Lung (tissue), 12 donors: ENCODE measurements around the gene BICRAL. TPM values are rescaled to one million over a fixed set of nuclear protein-coding genes. Genes with fewer than 3 reads are reported as not detected.
"Not testable (repeated sequence)": the region's sequence is repeated elsewhere in the genome, so short reads cannot be mapped to it uniquely, and the experiment has no call there.

Experiments
- ATAC-seq: fragments of 200-7000 bp; cut with Tn5 transposase; one replicate; pipeline ENCODE4 v1.9.1; 2020; ENCODE audit warnings: moderate number of reproducible peaks; ENCODE audit not compliant: insufficient read depth, low FRiP score
- DNase-seq, 3 donors: peaks; one replicate each; pipeline ENCODE4 v3.0.0-alpha.2; 2013 to 2017
- H3K27ac ChIP-seq, 2 donors: one replicate each; pipeline ENCODE4 v1.5.1; 2013; ENCODE audit warnings: mild to moderate bottlenecking in 2 of 2, moderate library complexity in 2 of 2, control low read depth in 1 of 2, inconsistent platforms in 1 of 2, low read depth in 1 of 2, low read length in 1 of 2
- H3K27me3 ChIP-seq, 3 donors: one replicate each; pipeline ENCODE4 v1.5.1; 2013; ENCODE audit warnings: low read length in 2 of 3; ENCODE audit not compliant: control insufficient read depth in 3 of 3, insufficient read depth in 3 of 3
- H3K36me3 ChIP-seq, 4 donors: one replicate each; pipeline ENCODE4 v1.5.1; 2013; ENCODE audit warnings: low read length in 4 of 4, mild to moderate bottlenecking in 1 of 4, moderate library complexity in 1 of 4; ENCODE audit not compliant: control insufficient read depth in 4 of 4, insufficient read depth in 4 of 4
- H3K4me1 ChIP-seq, 5 donors: one replicate each; pipeline ENCODE4 v1.5.1; 2013; ENCODE audit warnings: low read length in 5 of 5, mild to moderate bottlenecking in 2 of 5, moderate library complexity in 1 of 5; ENCODE audit not compliant: control insufficient read depth in 5 of 5, insufficient read depth in 5 of 5
- H3K4me3 ChIP-seq: one replicate; pipeline ENCODE4 v1.5.1; 2013; ENCODE audit warnings: mild to moderate bottlenecking, control low read depth, moderate library complexity
- H3K9ac ChIP-seq, 2 donors: one replicate each; pipeline ENCODE4 v1.5.1; 2013; ENCODE audit warnings: low read length in 2 of 2, control low read depth in 1 of 2; ENCODE audit not compliant: insufficient read depth in 1 of 2
- H3K9me3 ChIP-seq, 4 donors: one replicate each; pipeline ENCODE4 v1.5.1; 2013; ENCODE audit warnings: low read length in 3 of 4, mild to moderate bottlenecking in 1 of 4, moderate library complexity in 1 of 4; ENCODE audit not compliant: control insufficient read depth in 4 of 4, insufficient read depth in 3 of 4
- CTCF ChIP-seq: IDR thresholded peaks from 2 replicates; pipeline ENCODE4 v1.5.1; 2012; ENCODE audit warnings: mild to moderate bottlenecking; ENCODE audit errors: control extremely low read depth, extremely low read depth
- WGBS, 2 donors: extraction: QIAGEN DNeasy Blood & Tissue Kit; methylation state at CpG; one replicate each; pipeline ENCODE4 v1.1.7; 2013; 5-methylcytosine and 5-hydroxymethylcytosine counted together
- polyA plus RNA-seq, 2 donors: library from polyadenylated mRNA; stranded (reverse); fragments of 200-250 nt; gene quantifications; one replicate each; pipeline ENCODE4 v1.2.1, GENCODE V29; 2013
- total RNA-seq, 2 donors: library from RNA; depleted of rRNA in 1 of 2; stranded (reverse); fragments of >200 nt in 1 of 2; gene quantifications; one replicate each; pipeline ENCODE4 v1.2.1, GENCODE V29; 2014 to 2021
- donor health status: control.
- donor health status: control.
- donor health status: Bipolar disorder and iron deficiency.
- donor health status: healthy.
- donor health status: DM: yes; HTN: yes; CAD: no.

BICRAL gene
- total and polyA plus RNA-seq, 4 donors: 2.8 to 18.6 (median 10.7) TPM

DNA sequence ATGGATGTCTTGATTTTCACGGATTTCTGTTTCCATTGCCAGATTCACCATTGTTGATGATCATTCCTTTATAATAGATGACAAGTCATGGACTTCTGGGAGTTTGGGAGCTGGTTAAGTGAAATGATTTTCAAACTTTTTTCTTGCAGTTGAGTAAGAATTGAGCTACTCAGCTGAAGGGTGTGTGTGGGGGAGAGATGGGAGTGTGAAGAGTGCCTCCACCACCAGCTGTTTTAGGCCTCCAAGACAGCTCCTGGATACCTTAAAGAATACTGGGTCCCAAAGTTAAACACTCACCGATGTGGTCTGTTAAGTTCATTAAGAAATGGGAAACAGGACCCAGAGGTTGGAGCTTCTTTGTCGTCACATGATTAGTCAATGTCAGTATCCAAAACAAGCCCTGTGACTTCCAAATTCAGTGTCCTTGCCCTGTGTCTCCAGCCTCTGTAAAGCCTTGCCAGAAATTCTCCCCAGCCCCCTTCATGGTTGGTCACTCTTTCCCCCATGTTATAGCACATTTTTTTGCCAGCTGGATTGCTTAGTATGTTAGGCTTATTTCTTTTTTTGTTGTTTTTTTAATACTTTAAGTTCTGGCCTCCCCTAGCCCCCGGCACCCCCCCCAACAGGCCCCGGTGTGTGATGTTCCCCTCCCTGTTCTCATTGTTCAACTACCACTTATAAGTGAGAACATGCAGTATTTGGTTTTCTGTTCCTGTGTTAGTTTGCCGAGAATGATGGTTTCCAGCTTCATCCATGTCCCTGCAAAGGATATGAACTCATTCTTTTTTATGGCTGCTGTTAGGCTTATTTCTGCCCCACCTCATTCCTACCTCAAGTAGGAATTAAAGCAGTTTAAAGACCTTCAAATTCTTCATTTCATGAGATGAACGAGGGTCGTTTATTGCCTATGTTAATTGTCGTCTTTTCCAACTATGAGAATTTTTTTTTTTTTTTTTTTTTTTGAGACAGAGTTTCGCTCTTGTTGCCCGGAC, 26.9 kb downstream of the BICRAL start:
- Histone ChIP-seq H3K27me3 (no peaks in the 10 kb centered on the region), H3K4me1 (peaks cover 0 to 7% (median 0%) of the 10 kb centered on the region in 5 donors), H3K27ac (no peak overlapping the region), H3K4me3 (no peak overlapping the region), H3K36me3 (peaks cover 0 to 2% (median 0%) of the 10 kb centered on the region in 4 donors), H3K9me3 (no peaks in the 10 kb centered on the region), H3K9ac (no peak overlapping the region)
- peak in 1 of 3 donors; percentile 45 for DNase-seq
- 73 to 79% methylated on average over 11 of the region's 11 CpGs for WGBS, 2 donors
- no peak for ATAC-seq
- TF ChIP-seq CTCF: no peak

- Histone ChIP-seq H3K9ac (no peak overlapping the region), H3K36me3 (peaks cover 0 to 2% (median 0%) of the 10 kb centered on the region in 4 donors), H3K9me3 (no peaks in the 10 kb centered on the region), H3K27me3 (no peaks in the 10 kb centered on the region), H3K27ac (no peak overlapping the region), H3K4me1 (peaks cover 0 to 7% (median 0%) of the 10 kb centered on the region in 5 donors), H3K4me3 (no peak overlapping the region)
- DNase-seq: no peak
- no peak for TF ChIP-seq CTCF
- 76 to 84% methylated on average over 2 of the region's 2 CpGs for WGBS, 2 donors
- ATAC-seq: no peak
These were observed 31.3 kb downstream of the BICRAL start for GRCh38 chr6:42813074-42813645.

- Histone ChIP-seq H3K4me3 (no peak overlapping the region), H3K27ac (no peak overlapping the region), H3K27me3 (no peaks in the 10 kb centered on the region), H3K9ac (no peak overlapping the region), H3K36me3 (peaks cover 0 to 2% (median 0%) of the 10 kb centered on the region in 4 donors), H3K9me3 (no peaks in the 10 kb centered on the region), H3K4me1 (peaks cover 0 to under 1% (median 0%) of the 10 kb centered on the region in 5 donors)
- ATAC-seq (no peak), DNase-seq (no peak)
- 91 to 97% methylated on average over 5 of the region's 5 CpGs for WGBS, 2 donors
- TF ChIP-seq CTCF: no peak
These were observed 32.1 kb downstream of the BICRAL start for GRCh38 chr6:42813906-42814444.

DNA sequence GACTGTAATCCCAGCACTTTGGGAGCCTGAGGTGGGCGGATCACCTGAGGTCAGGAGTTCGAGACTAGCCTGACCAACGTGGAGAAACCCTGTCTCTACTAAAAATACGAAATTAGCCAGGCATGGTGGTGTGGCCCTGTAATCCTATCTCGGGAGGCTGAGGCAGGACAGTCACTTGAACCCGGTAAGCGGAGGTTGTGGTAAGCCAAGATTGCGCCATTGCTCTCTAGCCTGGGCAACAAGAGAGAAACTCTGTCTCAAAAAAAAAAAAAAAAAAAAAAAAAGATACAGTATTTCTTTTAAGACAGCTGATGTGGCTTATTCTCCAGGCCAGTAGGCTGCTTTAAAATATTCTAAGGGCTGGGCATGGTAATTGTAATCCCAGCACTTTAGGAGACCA, 33.9 kb downstream of the BICRAL start:
- ATAC-seq, H3K27me3 ChIP-seq, H3K27ac ChIP-seq, H3K9ac ChIP-seq, H3K36me3 ChIP-seq, H3K4me3 ChIP-seq, DNase-seq, H3K4me1 ChIP-seq, H3K9me3 ChIP-seq: not testable (repeated sequence)
- WGBS, 2 donors: 64 to 87% methylated on average over 8 of the region's 8 CpGs
